Measurements from ENCODE around the gene ATAD5.
"Not testable (repeated sequence)": the region's sequence is repeated elsewhere in the genome, so short reads cannot be mapped to it uniquely, and the experiment has no call there.

Gene ATAD5

GRCh38 chr17:30816165-30816564, 15.6 kb upstream of the ATAD5 start:
- Histone ChIP-seq H3K9me3 (ENCODE audit: insufficient read depth, low read length) (no peaks in the 10 kb centered on the region), H3K4me3 (ENCODE audit: insufficient read length, low read depth) (no peak overlapping the region), H3K36me3 (ENCODE audit: insufficient read depth, insufficient read length, low read length) (peaks cover 5% of the 10 kb centered on the region), H3K27me3 (ENCODE audit: insufficient read depth, insufficient read length) (no peaks in the 10 kb centered on the region), H3K9ac (ENCODE audit: insufficient read length, low read depth) (no peak overlapping the region), H3K4me1 (ENCODE audit: insufficient read depth, insufficient read length) (no peaks in the 10 kb centered on the region)
- no peak for TF ChIP-seq SUZ12 (IDR thresholded peaks at IDR 0.05; ENCODE audit: extremely low read depth, insufficient read depth, insufficient read length)
- no peak for TF ChIP-seq YY1 (IDR thresholded peaks at IDR 0.05; ENCODE audit: insufficient read depth, insufficient read length)
- no peak for TF ChIP-seq ZNF274 (IDR thresholded peaks at IDR 0.05; ENCODE audit: low read depth, low read length)
- no peak for DNase-seq (ENCODE audit: low read depth, low spot score)

GRCh38 chr17:30819971-30820705, 11.6 kb upstream of the ATAD5 start:
- Histone ChIP-seq H3K9ac (ENCODE audit: insufficient read length, low read depth) (no peak overlapping the region), H3K4me3 (ENCODE audit: insufficient read length, low read depth) (no peak overlapping the region), H3K4me1 (ENCODE audit: insufficient read depth, insufficient read length) (no peaks in the 10 kb centered on the region), H3K9me3 (ENCODE audit: insufficient read depth, low read length) (no peaks in the 10 kb centered on the region), H3K36me3 (ENCODE audit: insufficient read depth, insufficient read length, low read length) (peaks cover 5% of the 10 kb centered on the region), H3K27me3 (ENCODE audit: insufficient read depth, insufficient read length) (no peaks in the 10 kb centered on the region)
- no peak for TF ChIP-seq SUZ12 (IDR thresholded peaks at IDR 0.05; ENCODE audit: extremely low read depth, insufficient read depth, insufficient read length)
- DNase-seq (ENCODE audit: low read depth, low spot score) = no peak

GRCh38 chr17:30821871-30822723, 9.7 kb upstream of the ATAD5 start:
- Histone ChIP-seq H3K9me3 (ENCODE audit: insufficient read depth, low read length) (no peaks in the 10 kb centered on the region), H3K4me3 (ENCODE audit: insufficient read length, low read depth) (no peak overlapping the region), H3K36me3 (ENCODE audit: insufficient read depth, insufficient read length, low read length) (peaks cover 5% of the 10 kb centered on the region), H3K27me3 (ENCODE audit: insufficient read depth, insufficient read length) (no peaks in the 10 kb centered on the region), H3K9ac (ENCODE audit: insufficient read length, low read depth) (no peak overlapping the region), H3K4me1 (ENCODE audit: insufficient read depth, insufficient read length) (peaks cover 3% of the 10 kb centered on the region)
- TF ChIP-seq SUZ12 (IDR thresholded peaks at IDR 0.05; ENCODE audit: extremely low read depth, insufficient read depth, insufficient read length) (no peak), YY1 (IDR thresholded peaks at IDR 0.05; ENCODE audit: insufficient read depth, insufficient read length) (no peak), ZNF274 (IDR thresholded peaks at IDR 0.05; ENCODE audit: low read depth, low read length) (no peak)
- no peak for DNase-seq (ENCODE audit: low read depth, low spot score)

GRCh38 chr17:30822919-30823318, 8.8 kb upstream of the ATAD5 start:
- H3K36me3 ChIP-seq (ENCODE audit: insufficient read depth, insufficient read length, low read length); H3K4me3 ChIP-seq (ENCODE audit: insufficient read length, low read depth); H3K4me1 ChIP-seq (ENCODE audit: insufficient read depth, insufficient read length); H3K27me3 ChIP-seq (ENCODE audit: insufficient read depth, insufficient read length); H3K9me3 ChIP-seq (ENCODE audit: insufficient read depth, low read length); H3K9ac ChIP-seq (ENCODE audit: insufficient read length, low read depth); DNase-seq (ENCODE audit: low read depth, low spot score): not testable (repeated sequence)

GRCh38 chr17:30823421-30823820, 8.3 kb upstream of the ATAD5 start:
- no peaks in the 10 kb centered on the region for H3K9me3 ChIP-seq (ENCODE audit: insufficient read depth, low read length)
- DNase-seq (ENCODE audit: low read depth, low spot score) = no peak
- peak overlapping the region; percentile 78 for H3K4me3 ChIP-seq (ENCODE audit: insufficient read length, low read depth)
- peaks cover 3% of the 10 kb centered on the region for H3K4me1 ChIP-seq (ENCODE audit: insufficient read depth, insufficient read length)
- H3K36me3 ChIP-seq (ENCODE audit: insufficient read depth, insufficient read length, low read length) = peaks cover 5% of the 10 kb centered on the region
- peak overlapping the region; percentile 88 for H3K9ac ChIP-seq (ENCODE audit: insufficient read length, low read depth)
- H3K27me3 ChIP-seq (ENCODE audit: insufficient read depth, insufficient read length) = no peaks in the 10 kb centered on the region
- TF ChIP-seq ZNF274 (IDR thresholded peaks at IDR 0.05; ENCODE audit: low read depth, low read length) (no peak), YY1 (IDR thresholded peaks at IDR 0.05; ENCODE audit: insufficient read depth, insufficient read length) (no peak), SUZ12 (IDR thresholded peaks at IDR 0.05; ENCODE audit: extremely low read depth, insufficient read depth, insufficient read length) (no peak)

- Histone ChIP-seq H3K9me3 (ENCODE audit: insufficient read depth, low read length) (no peaks in the 10 kb centered on the region), H3K36me3 (ENCODE audit: insufficient read depth, insufficient read length, low read length) (peaks cover 4% of the 10 kb centered on the region), H3K4me3 (ENCODE audit: insufficient read length, low read depth) (peak overlapping the region; percentile 78), H3K9ac (ENCODE audit: insufficient read length, low read depth) (peak overlapping the region; percentile 88), H3K4me1 (ENCODE audit: insufficient read depth, insufficient read length) (peaks cover 3% of the 10 kb centered on the region), H3K27me3 (ENCODE audit: insufficient read depth, insufficient read length) (no peaks in the 10 kb centered on the region)
- no peak for DNase-seq (ENCODE audit: low read depth, low spot score)
- TF ChIP-seq YY1 (IDR thresholded peaks at IDR 0.05; ENCODE audit: insufficient read depth, insufficient read length) (no peak), SUZ12 (IDR thresholded peaks at IDR 0.05; ENCODE audit: extremely low read depth, insufficient read depth, insufficient read length) (no peak), ZNF274 (IDR thresholded peaks at IDR 0.05; ENCODE audit: low read depth, low read length) (no peak)
These were observed 7.8 kb upstream of the ATAD5 start for GRCh38 chr17:30824002-30824355.

- H3K9ac ChIP-seq (ENCODE audit: insufficient read length, low read depth) = peak within 1 kb of the TSS; percentile 88
- TF ChIP-seq YY1 (IDR thresholded peaks at IDR 0.05; ENCODE audit: insufficient read depth, insufficient read length) (no peak), SUZ12 (IDR thresholded peaks at IDR 0.05; ENCODE audit: extremely low read depth, insufficient read depth, insufficient read length) (no peak), ZNF274 (IDR thresholded peaks at IDR 0.05; ENCODE audit: low read depth, low read length) (no peak)
- peak; percentile 81 for DNase-seq (ENCODE audit: low read depth, low spot score)
- H3K4me3 ChIP-seq (ENCODE audit: insufficient read length, low read depth) = peak within 1 kb of the TSS; percentile 78
- H3K36me3 ChIP-seq (ENCODE audit: insufficient read depth, insufficient read length, low read length) = no peaks in the 10 kb centered on the region
- H3K9me3 ChIP-seq (ENCODE audit: insufficient read depth, low read length) = no peaks in the 10 kb centered on the region
- peaks cover 3% of the 10 kb centered on the region for H3K4me1 ChIP-seq (ENCODE audit: insufficient read depth, insufficient read length)
- H3K27me3 ChIP-seq (ENCODE audit: insufficient read depth, insufficient read length) = no peaks in the 10 kb centered on the region
These were observed 7.2 kb upstream of the ATAD5 start, which contains the start of gene CRLF3 for GRCh38 chr17:30824356-30825145. Gene CRLF3, minus strand, starts transcription at chr17:30824692. Its CDS starts 41 bp downstream, at chr17:30824651.

All from NT2/D1 (cell line).